Stomach (tissue), 4 donors: ENCODE measurements around the gene LDLRAD3.

Source experiments
- CTCF ChIP-seq, 7 experiments: fragments of 450-650 bp in 4 of 7; fragments of 200-600 bp in 3 of 7; sonication (generic) in 3 of 7; IDR thresholded peaks; one replicate each; pipeline ENCODE4 v1.5.1; 2016 to 2019; ENCODE audit warnings: antibody characterized with exemption in 7 of 7, control low read depth in 2 of 7, mild to moderate bottlenecking in 1 of 7
- EP300 ChIP-seq: sonication (generic); formaldehyde crosslinking; IDR thresholded peaks from one replicate; pipeline ENCODE4 v1.6.1; 2017; ENCODE audit warnings: antibody characterized with exemption

GRCh38 chr11:36056160-36056751, 112.4 kb downstream of the LDLRAD3 start:
- TF ChIP-seq CTCF (IDR thresholded peaks at IDR 0.05) (peak in 1 of 7 experiments; percentile 13), EP300 (no peak)
